Parathyroid adenoma (tissue), 2 donors: ENCODE measurements around the gene PES1.
"Not testable (repeated sequence)": the region's sequence is repeated elsewhere in the genome, so short reads cannot be mapped to it uniquely, and the experiment has no call there.

Experiments
- H2AFZ ChIP-seq: fragments of 300-600 bp; sonication (generic); one replicate; pipeline ENCODE4 v1.7.0; 2017; ENCODE audit warnings: antibody characterized with exemption, mild to moderate bottlenecking
- H3K27ac ChIP-seq: fragments of 300-600 bp; sonication (generic); one replicate; pipeline ENCODE4 v1.7.0; 2017
- H3K27me3 ChIP-seq: fragments of 300-600 bp; sonication (generic); one replicate; pipeline ENCODE4 v1.7.0; 2017; ENCODE audit warnings: low read length; ENCODE audit not compliant: control insufficient read depth, insufficient read depth
- H3K36me3 ChIP-seq: fragments of 300-600 bp; sonication (generic); one replicate; pipeline ENCODE4 v1.7.0; 2017; ENCODE audit warnings: low read length; ENCODE audit not compliant: control insufficient read depth, insufficient read depth
- H3K4me1 ChIP-seq: fragments of 300-600 bp; sonication (generic); one replicate; pipeline ENCODE4 v1.7.0; 2017; ENCODE audit warnings: control low read depth
- H3K4me2 ChIP-seq: fragments of 300-600 bp; sonication (generic); one replicate; pipeline ENCODE4 v1.7.0; 2017; ENCODE audit warnings: low read length
- H3K4me3 ChIP-seq: fragments of 300-600 bp; sonication (generic); one replicate; pipeline ENCODE4 v1.7.0; 2017; ENCODE audit warnings: low read depth, low read length
- H3K79me2 ChIP-seq: fragments of 300-600 bp; sonication (generic); one replicate; pipeline ENCODE4 v1.7.0; 2017; ENCODE audit warnings: control low read depth
- H3K9ac ChIP-seq: fragments of 300-600 bp; sonication (generic); one replicate; pipeline ENCODE4 v1.7.0; 2017; ENCODE audit warnings: mild to moderate bottlenecking
- H3K9me3 ChIP-seq: fragments of 300-600 bp; sonication (generic); one replicate; pipeline ENCODE4 v1.7.0; 2017; ENCODE audit warnings: low read length; ENCODE audit not compliant: control insufficient read depth
- TF ChIP-seq, protein P1 (sequence below): fragments of 300-600 bp; sonication (generic); IDR thresholded peaks from one replicate; pipeline ENCODE4 v1.7.0; 2017; ENCODE audit warnings: antibody characterized with exemption, mild to moderate bottlenecking
- donor health status: primary hyperparathyroidism.

Gene PES1

DNA sequence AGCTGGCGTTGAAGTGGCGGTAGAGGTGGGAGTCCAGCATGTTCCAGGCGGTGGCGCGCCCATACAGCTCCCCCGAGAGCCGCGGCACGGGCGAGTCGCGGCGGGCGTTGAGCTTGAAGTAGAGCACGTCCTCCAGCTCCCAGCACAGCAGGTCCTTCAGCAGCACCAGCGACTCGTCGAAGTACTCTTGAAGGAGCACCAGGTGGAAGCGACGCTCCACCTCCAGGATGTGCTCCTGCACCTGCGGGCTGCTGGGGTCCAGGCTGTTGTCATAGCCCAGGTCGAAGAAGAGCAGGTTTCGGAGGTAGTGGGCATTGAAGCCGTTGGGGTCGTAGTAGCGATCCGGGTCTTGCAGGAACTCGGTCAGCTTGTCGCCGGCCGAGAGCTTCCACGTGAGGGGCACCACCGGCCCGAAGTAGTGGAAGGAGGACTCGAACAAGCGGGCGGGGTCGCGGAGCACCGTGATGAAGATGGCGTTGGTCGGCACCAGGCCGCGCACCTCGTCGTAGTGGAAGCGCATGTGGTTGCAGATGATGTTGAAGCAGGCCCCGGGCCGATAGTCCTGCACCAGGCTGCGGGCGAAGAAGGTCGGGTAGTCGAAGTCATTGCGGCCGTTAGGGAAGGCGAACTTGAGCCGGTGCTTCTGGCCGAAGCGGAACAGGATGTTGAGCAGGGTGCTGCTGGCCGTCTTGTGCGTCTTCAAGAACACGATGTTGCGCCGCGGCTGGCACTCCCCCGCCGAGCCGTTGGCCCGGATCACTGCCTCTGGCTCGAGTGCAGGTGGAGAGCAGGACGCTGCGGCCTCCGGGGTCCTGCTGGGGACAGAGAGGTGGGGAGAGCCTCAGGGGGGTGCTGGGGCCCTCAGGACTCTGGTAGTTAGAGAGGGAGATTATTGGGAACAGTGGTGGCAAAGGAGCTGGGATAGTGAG lies 36.2 kb downstream of the PES1 start:
- Histone ChIP-seq H3K27me3 (no peaks in the 10 kb centered on the region), H3K27ac (no peak overlapping the region), H2AFZ (no peak overlapping the region), H3K9ac (no peak overlapping the region), H3K79me2 (no peaks in the 10 kb centered on the region), H3K4me2 (no peak overlapping the region), H3K36me3 (no peaks in the 10 kb centered on the region), H3K9me3 (no peaks in the 10 kb centered on the region), H3K4me1 (no peaks in the 10 kb centered on the region), H3K4me3 (no peak overlapping the region)
- TF ChIP-seq, protein P1, sequence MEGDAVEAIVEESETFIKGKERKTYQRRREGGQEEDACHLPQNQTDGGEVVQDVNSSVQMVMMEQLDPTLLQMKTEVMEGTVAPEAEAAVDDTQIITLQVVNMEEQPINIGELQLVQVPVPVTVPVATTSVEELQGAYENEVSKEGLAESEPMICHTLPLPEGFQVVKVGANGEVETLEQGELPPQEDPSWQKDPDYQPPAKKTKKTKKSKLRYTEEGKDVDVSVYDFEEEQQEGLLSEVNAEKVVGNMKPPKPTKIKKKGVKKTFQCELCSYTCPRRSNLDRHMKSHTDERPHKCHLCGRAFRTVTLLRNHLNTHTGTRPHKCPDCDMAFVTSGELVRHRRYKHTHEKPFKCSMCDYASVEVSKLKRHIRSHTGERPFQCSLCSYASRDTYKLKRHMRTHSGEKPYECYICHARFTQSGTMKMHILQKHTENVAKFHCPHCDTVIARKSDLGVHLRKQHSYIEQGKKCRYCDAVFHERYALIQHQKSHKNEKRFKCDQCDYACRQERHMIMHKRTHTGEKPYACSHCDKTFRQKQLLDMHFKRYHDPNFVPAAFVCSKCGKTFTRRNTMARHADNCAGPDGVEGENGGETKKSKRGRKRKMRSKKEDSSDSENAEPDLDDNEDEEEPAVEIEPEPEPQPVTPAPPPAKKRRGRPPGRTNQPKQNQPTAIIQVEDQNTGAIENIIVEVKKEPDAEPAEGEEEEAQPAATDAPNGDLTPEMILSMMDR: no peak

DNA sequence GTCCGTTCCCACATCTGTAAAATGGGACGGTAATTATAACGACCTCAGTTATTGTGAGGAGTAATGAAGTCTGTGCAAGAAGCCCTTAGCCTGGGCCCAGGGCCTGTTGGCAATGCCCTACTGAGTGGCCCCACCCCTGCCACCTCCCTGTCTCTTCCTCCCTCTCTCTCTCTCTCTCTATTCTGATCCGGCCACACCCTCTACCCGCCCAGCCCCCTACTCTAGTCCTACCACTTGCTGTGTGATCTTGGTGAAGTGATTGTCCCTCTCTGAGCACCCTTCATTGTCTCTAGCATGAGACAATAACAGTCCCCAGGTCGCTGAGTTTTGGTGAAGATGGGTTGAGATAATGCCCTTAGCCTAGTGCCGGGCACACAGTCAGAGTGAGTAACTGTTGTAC lies 37.7 kb downstream of the PES1 start:
- no peak overlapping the region for H3K4me2 ChIP-seq
- H3K27ac ChIP-seq: no peak overlapping the region
- no peak overlapping the region for H2AFZ ChIP-seq
- H3K27me3 ChIP-seq: no peaks in the 10 kb centered on the region
- H3K36me3 ChIP-seq: no peaks in the 10 kb centered on the region
- no peak overlapping the region for H3K9ac ChIP-seq
- H3K4me1 ChIP-seq: no peaks in the 10 kb centered on the region
- TF ChIP-seq, protein P1: no peak
- no peak overlapping the region for H3K4me3 ChIP-seq
- no peaks in the 10 kb centered on the region for H3K9me3 ChIP-seq
- no peaks in the 10 kb centered on the region for H3K79me2 ChIP-seq

DNA sequence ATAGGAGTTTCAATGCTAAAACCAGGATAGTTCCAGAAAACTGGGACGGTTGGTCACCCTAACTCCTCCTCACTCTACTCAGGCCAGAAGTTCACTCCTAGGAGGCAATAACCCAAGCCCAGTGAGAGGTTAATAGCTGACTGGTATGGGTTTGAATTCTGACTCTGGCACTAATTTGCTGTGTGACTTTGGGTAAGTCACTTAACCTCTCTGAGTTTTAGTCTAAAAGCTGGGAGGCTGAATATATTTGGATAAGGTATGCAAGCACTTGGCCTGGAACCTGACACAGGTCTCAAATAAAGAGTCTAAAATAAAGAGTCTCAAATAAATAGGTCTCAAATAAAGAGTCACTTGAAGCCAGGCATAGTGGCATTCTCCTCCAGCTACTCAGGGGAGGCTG lies 39.0 kb downstream of the PES1 start:
- Histone ChIP-seq H3K9ac (no peak overlapping the region), H3K4me3 (no peak overlapping the region), H3K4me1 (no peaks in the 10 kb centered on the region), H3K4me2 (no peak overlapping the region), H3K79me2 (no peaks in the 10 kb centered on the region), H3K27me3 (no peaks in the 10 kb centered on the region), H3K27ac (no peak overlapping the region), H3K36me3 (no peaks in the 10 kb centered on the region), H3K9me3 (no peaks in the 10 kb centered on the region), H2AFZ (no peak overlapping the region)
- TF ChIP-seq, protein P1: no peak

DNA sequence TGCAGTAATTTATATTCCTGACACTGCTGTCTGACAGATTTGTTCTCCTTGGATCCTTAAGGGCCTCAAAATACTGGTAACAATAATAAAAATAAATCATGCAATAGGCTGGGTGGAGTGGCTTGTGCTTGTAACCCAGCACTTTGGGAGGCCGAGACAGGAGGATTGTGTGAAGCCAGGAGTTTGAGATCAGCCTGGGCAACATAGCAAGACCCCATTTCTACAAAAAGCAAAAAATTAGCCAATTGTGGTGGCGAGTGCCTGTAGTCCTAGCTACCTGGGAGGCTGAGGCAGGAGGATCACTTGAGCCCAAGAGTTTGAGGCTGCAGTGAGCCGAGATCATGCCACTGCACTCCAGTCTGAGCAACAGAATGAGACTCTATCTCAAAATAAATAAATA lies 39.9 kb downstream of the PES1 start:
- H3K79me2 ChIP-seq, H3K4me2 ChIP-seq, H3K4me1 ChIP-seq, H3K27me3 ChIP-seq, H3K9me3 ChIP-seq, H2AFZ ChIP-seq, H3K4me3 ChIP-seq, H3K9ac ChIP-seq, H3K36me3 ChIP-seq, H3K27ac ChIP-seq: not testable (repeated sequence)

DNA sequence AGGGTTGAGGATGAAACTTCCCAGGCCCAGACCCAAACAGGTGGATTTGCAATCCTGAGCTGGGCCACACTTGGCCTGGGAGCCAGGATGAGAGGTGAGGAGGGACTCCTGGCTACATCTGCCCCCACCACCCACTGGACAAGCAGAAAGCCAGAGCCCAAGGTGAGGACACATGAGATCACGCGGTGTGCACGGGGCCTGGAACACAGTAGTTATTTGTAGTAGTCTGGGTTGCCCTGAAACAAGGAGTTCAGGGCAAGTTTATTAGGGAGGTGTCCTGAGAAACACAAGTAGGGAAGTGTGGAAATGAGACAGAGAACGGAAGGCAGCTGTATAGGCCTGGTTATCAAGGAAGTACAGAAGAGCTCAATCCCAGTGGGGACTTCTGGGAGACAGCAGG lies 44.5 kb downstream of the PES1 start:
- Histone ChIP-seq H3K27me3 (no peaks in the 10 kb centered on the region), H3K79me2 (no peaks in the 10 kb centered on the region), H3K9ac (no peak overlapping the region), H2AFZ (no peak overlapping the region), H3K4me2 (no peak overlapping the region), H3K4me1 (peaks cover 5% of the 10 kb centered on the region), H3K36me3 (no peaks in the 10 kb centered on the region), H3K27ac (no peak overlapping the region), H3K4me3 (no peak overlapping the region), H3K9me3 (no peaks in the 10 kb centered on the region)
- TF ChIP-seq, protein P1: no peak
